SK-N-SH treated with all-trans-retinoic acid at 6 μM for 48 hours (cell line): Measurements from ENCODE around the gene IL20.

Experiments
- ARNTL ChIP-seq: fragments of 450-650 bp; formaldehyde crosslinking; IDR thresholded peaks from 2 replicates; pipeline ENCODE4 v1.5.0; 2020; ENCODE audit warnings: low read depth, mild to moderate bottlenecking, moderate library complexity, borderline replicate concordance
- BACH2 ChIP-seq: fragments of 250-450 bp; sonication (Bioruptor Pico); IDR thresholded peaks from 2 replicates; pipeline ENCODE4 v1.9.0; 2021; ENCODE audit warnings: mild to moderate bottlenecking, borderline replicate concordance
- CSDC2 ChIP-seq: fragments of 250-450 bp; sonication (Bioruptor Pico); IDR thresholded peaks from 2 replicates; pipeline ENCODE4 v1.5.0; 2020; ENCODE audit warnings: mild to moderate bottlenecking, moderate library complexity
- ISL1 ChIP-seq: fragments of 250-450 bp; sonication (Bioruptor Pico); IDR thresholded peaks from 2 replicates; pipeline ENCODE4 v2.1.2; 2022; ENCODE audit warnings: mild to moderate bottlenecking, moderate library complexity
- RARB ChIP-seq: fragments of 250-450 bp; sonication (Bioruptor Pico); IDR thresholded peaks from 2 replicates; pipeline ENCODE4 v1.8.0; 2021; ENCODE audit warnings: mild to moderate bottlenecking, moderate library complexity
- SNAI2 ChIP-seq: fragments of 250-450 bp; sonication (Bioruptor Pico); IDR thresholded peaks from 2 replicates; pipeline ENCODE4 v1.5.0; 2020; ENCODE audit warnings: mild to moderate bottlenecking, moderate library complexity
- ZFP3 ChIP-seq: fragments of 250-450 bp; sonication (Bioruptor Pico); IDR thresholded peaks from 2 replicates; pipeline ENCODE4 v1.5.0; 2020; ENCODE audit warnings: mild to moderate bottlenecking, moderate library complexity
- ZFP30 ChIP-seq: fragments of 450-650 bp; formaldehyde crosslinking; IDR thresholded peaks from 2 replicates; pipeline ENCODE4 v1.5.0; 2022; ENCODE audit warnings: mild to moderate bottlenecking, moderate library complexity
- ZNF70 ChIP-seq: fragments of 450-650 bp; formaldehyde crosslinking; IDR thresholded peaks from 2 replicates; pipeline ENCODE4 v1.5.0; 2020; ENCODE audit warnings: mild to moderate bottlenecking, moderate library complexity
- TF ChIP-seq, protein P1 (sequence below): fragments of 250-450 bp; sonication (Bioruptor Pico); IDR thresholded peaks from 2 replicates; pipeline ENCODE4 v1.5.0; 2020; ENCODE audit warnings: mild to moderate bottlenecking, moderate library complexity
- TF ChIP-seq, protein P2 (sequence below): fragments of 250-450 bp; sonication (Bioruptor Pico); IDR thresholded peaks from 2 replicates; pipeline ENCODE4 v1.5.1; 2020; ENCODE audit warnings: low read depth, mild to moderate bottlenecking, moderate library complexity
- TF ChIP-seq, protein P3 (sequence below): fragments of 250-450 bp; sonication (Bioruptor Pico); IDR thresholded peaks from 2 replicates; pipeline ENCODE4 v1.8.0; 2020; ENCODE audit warnings: mild to moderate bottlenecking, moderate library complexity, borderline replicate concordance
- TF ChIP-seq, protein P4 (sequence below): fragments of 250-450 bp; sonication (Bioruptor Pico); IDR thresholded peaks from 2 replicates; pipeline ENCODE4 v1.5.1; 2021; ENCODE audit warnings: mild to moderate bottlenecking, moderate library complexity

DNA sequence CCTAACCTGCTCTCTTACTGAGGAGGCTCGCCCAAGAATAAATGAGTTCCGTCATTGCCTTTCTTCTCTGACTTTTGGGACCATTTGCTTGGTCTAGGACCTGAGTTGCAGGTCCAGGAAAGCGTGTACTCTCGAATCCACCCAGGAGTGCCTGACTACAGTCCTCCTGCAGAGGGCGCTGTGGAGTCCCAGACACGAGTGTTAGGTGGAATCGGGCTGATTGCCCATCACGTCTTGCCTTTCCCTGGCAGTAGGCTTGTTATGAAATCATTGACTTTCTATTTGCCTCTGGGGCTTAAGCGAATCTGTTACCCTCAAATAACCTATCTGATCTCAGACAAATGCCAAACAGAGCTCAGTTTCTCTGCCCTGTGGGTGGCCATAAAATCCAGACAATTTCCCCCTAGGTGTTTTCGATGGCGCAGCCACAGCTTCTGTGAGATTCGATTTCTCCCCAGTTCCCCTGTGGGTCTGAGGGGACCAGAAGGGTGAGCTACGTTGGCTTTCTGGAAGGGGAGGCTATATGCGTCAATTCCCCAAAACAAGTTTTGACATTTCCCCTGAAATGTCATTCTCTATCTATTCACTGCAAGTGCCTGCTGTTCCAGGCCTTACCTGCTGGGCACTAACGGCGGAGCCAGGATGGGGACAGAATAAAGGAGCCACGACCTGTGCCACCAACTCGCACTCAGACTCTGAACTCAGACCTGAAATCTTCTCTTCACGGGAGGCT is at the start of gene IL20:
- TF ChIP-seq, protein P1, sequence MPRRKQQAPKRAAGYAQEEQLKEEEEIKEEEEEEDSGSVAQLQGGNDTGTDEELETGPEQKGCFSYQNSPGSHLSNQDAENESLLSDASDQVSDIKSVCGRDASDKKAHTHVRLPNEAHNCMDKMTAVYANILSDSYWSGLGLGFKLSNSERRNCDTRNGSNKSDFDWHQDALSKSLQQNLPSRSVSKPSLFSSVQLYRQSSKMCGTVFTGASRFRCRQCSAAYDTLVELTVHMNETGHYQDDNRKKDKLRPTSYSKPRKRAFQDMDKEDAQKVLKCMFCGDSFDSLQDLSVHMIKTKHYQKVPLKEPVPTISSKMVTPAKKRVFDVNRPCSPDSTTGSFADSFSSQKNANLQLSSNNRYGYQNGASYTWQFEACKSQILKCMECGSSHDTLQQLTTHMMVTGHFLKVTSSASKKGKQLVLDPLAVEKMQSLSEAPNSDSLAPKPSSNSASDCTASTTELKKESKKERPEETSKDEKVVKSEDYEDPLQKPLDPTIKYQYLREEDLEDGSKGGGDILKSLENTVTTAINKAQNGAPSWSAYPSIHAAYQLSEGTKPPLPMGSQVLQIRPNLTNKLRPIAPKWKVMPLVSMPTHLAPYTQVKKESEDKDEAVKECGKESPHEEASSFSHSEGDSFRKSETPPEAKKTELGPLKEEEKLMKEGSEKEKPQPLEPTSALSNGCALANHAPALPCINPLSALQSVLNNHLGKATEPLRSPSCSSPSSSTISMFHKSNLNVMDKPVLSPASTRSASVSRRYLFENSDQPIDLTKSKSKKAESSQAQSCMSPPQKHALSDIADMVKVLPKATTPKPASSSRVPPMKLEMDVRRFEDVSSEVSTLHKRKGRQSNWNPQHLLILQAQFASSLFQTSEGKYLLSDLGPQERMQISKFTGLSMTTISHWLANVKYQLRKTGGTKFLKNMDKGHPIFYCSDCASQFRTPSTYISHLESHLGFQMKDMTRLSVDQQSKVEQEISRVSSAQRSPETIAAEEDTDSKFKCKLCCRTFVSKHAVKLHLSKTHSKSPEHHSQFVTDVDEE (CRISPR knock-in tag), result no peak
- TF ChIP-seq CSDC2 (CRISPR knock-in tag) (no peak), ZFP30 (CRISPR knock-in tag) (no peak), ISL1 (CRISPR knock-in tag) (no peak), ZFP3 (no peak), RARB (CRISPR knock-in tag) (no peak), ZNF70 (CRISPR knock-in tag) (no peak), SNAI2 (no peak), ARNTL (CRISPR knock-in tag) (no peak), BACH2 (CRISPR knock-in tag) (no peak)
- TF ChIP-seq, protein P2, sequence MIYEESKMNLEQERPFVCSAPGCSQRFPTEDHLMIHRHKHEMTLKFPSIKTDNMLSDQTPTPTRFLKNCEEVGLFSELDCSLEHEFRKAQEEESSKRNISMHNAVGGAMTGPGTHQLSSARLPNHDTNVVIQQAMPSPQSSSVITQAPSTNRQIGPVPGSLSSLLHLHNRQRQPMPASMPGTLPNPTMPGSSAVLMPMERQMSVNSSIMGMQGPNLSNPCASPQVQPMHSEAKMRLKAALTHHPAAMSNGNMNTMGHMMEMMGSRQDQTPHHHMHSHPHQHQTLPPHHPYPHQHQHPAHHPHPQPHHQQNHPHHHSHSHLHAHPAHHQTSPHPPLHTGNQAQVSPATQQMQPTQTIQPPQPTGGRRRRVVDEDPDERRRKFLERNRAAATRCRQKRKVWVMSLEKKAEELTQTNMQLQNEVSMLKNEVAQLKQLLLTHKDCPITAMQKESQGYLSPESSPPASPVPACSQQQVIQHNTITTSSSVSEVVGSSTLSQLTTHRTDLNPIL (CRISPR knock-in tag), result no peak
- TF ChIP-seq, protein P3, sequence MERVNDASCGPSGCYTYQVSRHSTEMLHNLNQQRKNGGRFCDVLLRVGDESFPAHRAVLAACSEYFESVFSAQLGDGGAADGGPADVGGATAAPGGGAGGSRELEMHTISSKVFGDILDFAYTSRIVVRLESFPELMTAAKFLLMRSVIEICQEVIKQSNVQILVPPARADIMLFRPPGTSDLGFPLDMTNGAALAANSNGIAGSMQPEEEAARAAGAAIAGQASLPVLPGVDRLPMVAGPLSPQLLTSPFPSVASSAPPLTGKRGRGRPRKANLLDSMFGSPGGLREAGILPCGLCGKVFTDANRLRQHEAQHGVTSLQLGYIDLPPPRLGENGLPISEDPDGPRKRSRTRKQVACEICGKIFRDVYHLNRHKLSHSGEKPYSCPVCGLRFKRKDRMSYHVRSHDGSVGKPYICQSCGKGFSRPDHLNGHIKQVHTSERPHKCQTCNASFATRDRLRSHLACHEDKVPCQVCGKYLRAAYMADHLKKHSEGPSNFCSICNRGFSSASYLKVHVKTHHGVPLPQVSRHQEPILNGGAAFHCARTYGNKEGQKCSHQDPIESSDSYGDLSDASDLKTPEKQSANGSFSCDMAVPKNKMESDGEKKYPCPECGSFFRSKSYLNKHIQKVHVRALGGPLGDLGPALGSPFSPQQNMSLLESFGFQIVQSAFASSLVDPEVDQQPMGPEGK (CRISPR knock-in tag), result no peak
- TF ChIP-seq, protein P4, sequence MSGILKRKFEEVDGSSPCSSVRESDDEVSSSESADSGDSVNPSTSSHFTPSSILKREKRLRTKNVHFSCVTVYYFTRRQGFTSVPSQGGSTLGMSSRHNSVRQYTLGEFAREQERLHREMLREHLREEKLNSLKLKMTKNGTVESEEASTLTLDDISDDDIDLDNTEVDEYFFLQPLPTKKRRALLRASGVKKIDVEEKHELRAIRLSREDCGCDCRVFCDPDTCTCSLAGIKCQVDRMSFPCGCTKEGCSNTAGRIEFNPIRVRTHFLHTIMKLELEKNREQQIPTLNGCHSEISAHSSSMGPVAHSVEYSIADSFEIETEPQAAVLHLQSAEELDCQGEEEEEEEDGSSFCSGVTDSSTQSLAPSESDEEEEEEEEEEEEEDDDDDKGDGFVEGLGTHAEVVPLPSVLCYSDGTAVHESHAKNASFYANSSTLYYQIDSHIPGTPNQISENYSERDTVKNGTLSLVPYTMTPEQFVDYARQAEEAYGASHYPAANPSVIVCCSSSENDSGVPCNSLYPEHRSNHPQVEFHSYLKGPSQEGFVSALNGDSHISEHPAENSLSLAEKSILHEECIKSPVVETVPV (CRISPR knock-in tag), result no peak
